ACC112 (cell line): ENCODE results near the gene LMO7.
"Not testable (repeated sequence)": the region's sequence is repeated elsewhere in the genome, so short reads cannot be mapped to it uniquely, and the experiment has no call there.

ENCODE experiments used
- H2AFZ ChIP-seq: fragments of 200-600 bp; sonication (generic); one replicate; pipeline ENCODE4 v1.6.0; 2017; ENCODE audit warnings: antibody characterized with exemption, low read length; ENCODE audit not compliant: unreplicated experiment
- H3K27ac ChIP-seq: fragments of 200-600 bp; sonication (generic); 2 replicates; pipeline ENCODE4 v1.5.1; 2014; ENCODE audit warnings: low read depth, mild to moderate bottlenecking, antibody characterized with exemption, low read length, moderate library complexity
- H3K27me3 ChIP-seq: fragments of 200-600 bp; sonication (generic); 2 replicates; pipeline ENCODE4 v1.6.1; 2014; ENCODE audit warnings: mild to moderate bottlenecking, antibody characterized with exemption, low read length, moderate library complexity, mixed read lengths; ENCODE audit not compliant: insufficient read depth
- H3K36me3 ChIP-seq: fragments of 200-600 bp; sonication (generic); 2 replicates; pipeline ENCODE4 v1.6.1; 2016; ENCODE audit warnings: mild to moderate bottlenecking, antibody characterized with exemption, low read length, moderate library complexity, mixed read lengths; ENCODE audit not compliant: insufficient read depth
- H3K4me1 ChIP-seq: fragments of 200-600 bp; sonication (generic); one replicate; pipeline ENCODE4 v1.6.1; 2016; ENCODE audit warnings: low read length, mixed read lengths; ENCODE audit not compliant: insufficient read depth, unreplicated experiment, control insufficient read depth
- H3K4me3 ChIP-seq: fragments of 200-600 bp; sonication (generic); 2 replicates; pipeline ENCODE4 v1.5.1; 2014; ENCODE audit warnings: mild to moderate bottlenecking, low read depth, low read length
- H3K79me2 ChIP-seq: fragments of 200-600 bp; sonication (generic); one replicate; pipeline ENCODE4 v1.6.0; 2016; ENCODE audit warnings: low read length; ENCODE audit not compliant: control insufficient read depth, unreplicated experiment, insufficient read depth

Gene LMO7

DNA sequence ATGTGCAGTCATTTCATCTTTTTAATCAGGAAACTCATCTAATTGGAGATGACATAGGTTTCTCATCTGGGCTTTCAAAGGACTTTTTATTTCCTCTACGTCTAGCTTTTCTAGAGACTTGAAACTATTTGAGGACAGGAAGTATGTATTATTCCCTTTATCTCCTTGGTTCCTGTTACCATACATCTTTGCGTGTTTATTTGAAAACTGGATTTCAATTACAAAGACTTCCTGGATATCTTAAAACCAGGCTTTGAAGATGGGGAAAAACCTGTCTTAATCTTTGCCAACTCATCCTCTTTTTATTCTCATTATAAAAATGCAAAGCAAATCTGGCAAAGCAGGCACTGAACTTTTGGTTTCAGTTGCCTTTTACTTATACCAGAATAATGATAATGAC, 130.5 kb downstream of the LMO7 start:
- H3K27ac ChIP-seq, result peak overlapping the region; percentile 26; the same call in 1 of the 2 replicates
- no peak overlapping the region for H2AFZ ChIP-seq
- peaks cover 60% of the 10 kb centered on the region for H3K79me2 ChIP-seq
- no peak overlapping the region for H3K4me3 ChIP-seq
- peaks cover 58% of the 10 kb centered on the region for H3K4me1 ChIP-seq
- peaks cover 4% of the 10 kb centered on the region; the same call in 1 of the 2 replicates for H3K36me3 ChIP-seq
- no peaks in the 10 kb centered on the region for H3K27me3 ChIP-seq

DNA sequence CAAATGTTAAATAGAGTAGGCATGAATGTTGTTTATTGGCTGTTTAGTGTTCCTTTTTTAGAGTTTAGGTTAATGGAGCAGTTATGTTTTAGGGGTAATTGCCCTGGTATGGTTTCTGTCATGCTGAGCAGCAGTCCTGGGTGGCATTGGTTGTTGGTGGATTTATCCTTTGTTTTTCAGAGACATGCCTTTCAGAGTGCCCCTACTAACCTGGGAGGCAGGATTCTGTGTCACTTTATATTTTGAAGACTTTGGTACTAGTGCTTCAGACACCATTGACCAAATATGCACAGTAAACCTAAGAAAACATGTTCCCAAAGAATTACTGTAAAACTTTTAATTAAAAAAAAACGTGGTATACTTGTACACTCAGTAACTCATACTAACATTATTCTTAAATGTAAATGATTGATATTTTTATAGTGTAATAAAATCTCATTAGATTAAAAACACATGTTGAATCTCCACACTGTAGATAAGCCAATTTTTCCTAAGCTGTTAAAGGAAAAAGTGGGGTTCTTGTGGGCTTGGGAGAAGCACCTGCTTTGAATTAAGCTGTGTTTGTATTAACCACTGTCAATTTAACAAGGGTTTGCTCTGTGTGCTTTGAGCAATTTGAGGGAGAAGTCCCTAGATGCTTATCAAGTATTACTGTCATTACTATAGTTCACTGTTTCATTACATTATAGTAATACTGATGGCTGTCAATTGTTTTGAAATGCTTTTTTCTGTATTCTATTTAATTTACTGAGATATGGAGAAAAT, 133.2 kb downstream of the LMO7 start:
- peaks cover 9% of the 10 kb centered on the region for H3K36me3 ChIP-seq
- peaks cover 63% of the 10 kb centered on the region for H3K79me2 ChIP-seq
- H3K27ac ChIP-seq, result no peak overlapping the region
- H3K4me1 ChIP-seq, result peaks cover 65% of the 10 kb centered on the region
- H3K27me3 ChIP-seq, result no peaks in the 10 kb centered on the region
- H3K4me3 ChIP-seq, result no peak overlapping the region
- H2AFZ ChIP-seq, result no peak overlapping the region

GRCh38 chr13:75770164-75770563, 134.0 kb downstream of the LMO7 start:
- no peak overlapping the region; the same call in 1 of the 2 replicates for H3K4me3 ChIP-seq
- peak overlapping the region; percentile 70 for H3K27ac ChIP-seq
- peaks cover 9% of the 10 kb centered on the region for H3K36me3 ChIP-seq
- no peak overlapping the region for H2AFZ ChIP-seq
- peaks cover 70% of the 10 kb centered on the region for H3K4me1 ChIP-seq
- no peaks in the 10 kb centered on the region for H3K27me3 ChIP-seq
- peaks cover 68% of the 10 kb centered on the region for H3K79me2 ChIP-seq

- Histone ChIP-seq H2AFZ (no peak overlapping the region), H3K4me1 (peaks cover 70% of the 10 kb centered on the region), H3K36me3 (peaks cover 9% of the 10 kb centered on the region), H3K27ac (peak overlapping the region; percentile 70), H3K79me2 (peaks cover 68% of the 10 kb centered on the region), H3K4me3 (no peak overlapping the region; the same call in 1 of the 2 replicates), H3K27me3 (no peaks in the 10 kb centered on the region)
Observed at GRCh38 chr13:75770592-75771011, 134.5 kb downstream of the LMO7 start.

DNA sequence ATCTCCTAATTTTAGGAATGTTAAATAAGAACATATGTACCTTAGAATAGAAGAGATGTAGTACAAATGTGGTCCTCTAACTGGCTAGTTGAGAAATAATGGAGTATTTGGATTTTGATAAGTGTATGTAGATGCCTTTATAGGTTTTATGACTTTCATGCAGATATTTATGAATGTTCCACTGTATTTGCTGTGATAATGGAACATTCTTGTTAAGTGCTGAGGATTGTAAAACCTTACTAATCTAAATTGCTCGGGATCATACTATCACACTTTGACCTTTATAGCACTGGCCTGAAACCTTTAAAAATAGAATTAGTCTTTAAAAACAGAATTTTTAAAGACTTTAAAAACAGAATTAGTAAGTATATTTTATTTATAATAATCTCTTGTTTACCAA, 135.1 kb downstream of the LMO7 start:
- Histone ChIP-seq H3K36me3 (peaks cover 9% of the 10 kb centered on the region), H2AFZ (no peak overlapping the region), H3K4me3 (no peak overlapping the region), H3K4me1 (peaks cover 70% of the 10 kb centered on the region), H3K27ac (peak overlapping the region; percentile 70), H3K27me3 (no peaks in the 10 kb centered on the region), H3K79me2 (peaks cover 63% of the 10 kb centered on the region)

DNA sequence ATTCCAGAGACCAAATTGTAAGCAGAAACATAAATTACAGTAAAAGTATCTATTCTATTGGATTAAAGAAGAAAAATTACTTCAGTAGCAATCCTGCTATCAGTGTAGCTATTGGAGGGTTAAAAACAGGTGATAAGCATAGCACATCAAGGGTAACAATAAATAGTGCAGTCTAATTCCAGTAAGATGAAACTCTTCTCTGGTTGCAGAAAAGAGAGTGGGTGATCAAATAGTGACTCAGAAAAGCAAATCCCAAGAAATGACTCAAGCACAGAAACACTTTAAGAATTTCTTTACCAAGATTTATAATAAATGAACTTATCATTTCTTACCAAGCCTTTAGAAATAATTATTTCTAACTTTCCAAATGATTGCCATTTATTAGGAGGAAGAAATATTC, 135.7 kb downstream of the LMO7 start:
- H3K27me3 ChIP-seq, result no peaks in the 10 kb centered on the region
- peak overlapping the region; percentile 89 for H3K27ac ChIP-seq

GRCh38 chr13:75774176-75774575, 138.0 kb downstream of the LMO7 start:
- Histone ChIP-seq H3K4me3 (no peak overlapping the region), H2AFZ (no peak overlapping the region), H3K4me1 (peaks cover 53% of the 10 kb centered on the region), H3K36me3 (peaks cover 10% of the 10 kb centered on the region; the same call in 1 of the 2 replicates), H3K27me3 (no peaks in the 10 kb centered on the region), H3K79me2 (peaks cover 67% of the 10 kb centered on the region), H3K27ac (peak overlapping the region; percentile 21)

More for the DNA sequence above, 135.7 kb downstream of the LMO7 start:
- Histone ChIP-seq H3K4me1 (peaks cover 66% of the 10 kb centered on the region), H3K4me3 (peak overlapping the region; percentile 54; the same call in 1 of the 2 replicates), H3K79me2 (peaks cover 63% of the 10 kb centered on the region), H2AFZ (peak overlapping the region; percentile 36), H3K36me3 (peaks cover 10% of the 10 kb centered on the region; the same call in 1 of the 2 replicates)

DNA sequence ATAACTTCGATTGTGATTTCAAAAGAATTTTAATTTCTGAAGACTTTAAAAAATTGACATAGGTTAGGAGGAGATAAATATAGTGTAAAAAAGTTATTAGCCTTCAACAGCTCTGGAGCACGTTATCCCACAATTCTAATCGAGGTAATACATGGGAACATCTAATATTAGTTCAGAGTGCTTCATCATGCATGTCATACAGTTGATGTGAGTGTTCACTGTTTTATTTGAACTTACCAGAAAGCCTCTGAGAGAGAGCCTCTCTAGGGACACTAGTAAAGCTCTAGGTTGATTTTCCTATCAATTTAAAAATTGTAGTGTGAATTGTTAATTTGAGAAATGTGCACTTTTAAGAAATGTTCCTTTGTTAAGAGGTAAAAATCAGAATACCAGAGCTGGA, 140.4 kb downstream of the LMO7 start:
- H3K4me3 ChIP-seq, result no peak overlapping the region
- H3K4me1 ChIP-seq, result peaks cover 32% of the 10 kb centered on the region
- H3K36me3 ChIP-seq, result peaks cover 13% of the 10 kb centered on the region
- H2AFZ ChIP-seq, result no peak overlapping the region
- H3K79me2 ChIP-seq, result peaks cover 52% of the 10 kb centered on the region
- H3K27me3 ChIP-seq, result no peaks in the 10 kb centered on the region
- no peak overlapping the region for H3K27ac ChIP-seq

DNA sequence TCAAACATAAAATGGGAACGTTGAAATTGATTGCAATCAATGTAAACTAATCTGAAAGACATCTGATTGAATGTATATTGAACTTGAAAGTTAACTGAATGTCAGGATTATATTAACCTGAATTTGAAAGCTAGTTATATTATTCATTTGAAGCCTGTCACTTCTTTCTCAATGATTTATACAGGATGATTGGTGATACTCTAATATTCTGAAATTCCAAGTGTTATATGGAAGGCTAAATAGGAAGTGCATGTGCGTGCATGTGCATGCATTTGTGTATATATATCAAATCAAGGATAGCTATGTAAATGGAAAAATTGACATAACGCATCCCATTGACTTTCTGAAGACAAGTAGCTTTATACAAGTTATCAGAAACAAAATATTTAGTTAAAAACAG, 143.3 kb downstream of the LMO7 start:
- H3K36me3 ChIP-seq, result peaks cover 7% of the 10 kb centered on the region
- H3K4me3 ChIP-seq, result no peak overlapping the region
- H2AFZ ChIP-seq, result no peak overlapping the region
- peaks cover 17% of the 10 kb centered on the region for H3K4me1 ChIP-seq
- no peak overlapping the region for H3K27ac ChIP-seq
- peaks cover 47% of the 10 kb centered on the region for H3K79me2 ChIP-seq
- H3K27me3 ChIP-seq, result no peaks in the 10 kb centered on the region

- H3K4me1 ChIP-seq, result peaks cover 15% of the 10 kb centered on the region
- H2AFZ ChIP-seq, H3K4me3 ChIP-seq, H3K27ac ChIP-seq, H3K27me3 ChIP-seq, H3K36me3 ChIP-seq: not testable (repeated sequence)
- peaks cover 42% of the 10 kb centered on the region for H3K79me2 ChIP-seq
Observed at GRCh38 chr13:75780103-75780502, 144.0 kb downstream of the LMO7 start.

- H3K36me3 ChIP-seq, result peaks cover 3% of the 10 kb centered on the region
- no peak overlapping the region for H3K27ac ChIP-seq
- no peaks in the 10 kb centered on the region for H3K27me3 ChIP-seq
- H2AFZ ChIP-seq, result no peak overlapping the region
- H3K4me1 ChIP-seq, result peaks cover 34% of the 10 kb centered on the region
- H3K79me2 ChIP-seq, result peaks cover 45% of the 10 kb centered on the region
- no peak overlapping the region for H3K4me3 ChIP-seq
Observed at GRCh38 chr13:75782985-75783384, 146.9 kb downstream of the LMO7 start.
